B cell (primary cell): Measurements from ENCODE around the gene CEP78.

Experiments
- CTCF ChIP-seq: fragments of 200-600 bp; IDR thresholded peaks from one replicate; pipeline ENCODE4 v1.8.0; 2022; ENCODE audit warnings: antibody characterized with exemption, mild to moderate bottlenecking
- EZH2 ChIP-seq: IDR thresholded peaks from 2 replicates; pipeline ENCODE4 v1.6.1; 2012; ENCODE audit warnings: borderline replicate concordance, low read depth, mild to moderate bottlenecking, moderate library complexity, low read length; ENCODE audit not compliant: insufficient read depth, poor library complexity, severe bottlenecking

GRCh38 chr9:78286125-78286524, 50.2 kb downstream of the CEP78 start:
- no peak for TF ChIP-seq CTCF
- TF ChIP-seq EZH2: no peak
